ENCODE measurements around the gene ZFYVE21.

ZFYVE21 gene

GRCh38 chr14:103728141-103728540 lies 12.5 kb downstream of the ZFYVE21 start:
- Histone ChIP-seq H3K27ac (ENCODE audit: low read length) (no peak overlapping the region), H3K4me1 (ENCODE audit: control insufficient read depth in 1 of 2, insufficient read depth in 2 of 2, low read length in 2 of 2) (peaks cover 5 to 22% of the 10 kb centered on the region in 2 donors), H3K4me3 (ENCODE audit: low read depth in 1 of 2, low read length in 2 of 2) (no peak overlapping the region), H3K27me3 (ENCODE audit: low read depth, low read length) (no peaks in the 10 kb centered on the region), H3K9me3 (ENCODE audit: control insufficient read depth in 1 of 2, low read length in 2 of 2) (no peaks in the 10 kb centered on the region), H3K36me3 (ENCODE audit: control insufficient read depth in 1 of 2, insufficient read depth in 2 of 2, low read length in 2 of 2) (peaks cover 26 to 42% of the 10 kb centered on the region in 2 donors)

- no peaks in the 10 kb centered on the region for H3K9me3 ChIP-seq (ENCODE audit: control insufficient read depth in 1 of 2, low read length in 2 of 2)
- H3K4me1 ChIP-seq (ENCODE audit: control insufficient read depth in 1 of 2, insufficient read depth in 2 of 2, low read length in 2 of 2) = peaks cover 5 to 17% of the 10 kb centered on the region in 2 donors
- H3K36me3 ChIP-seq (ENCODE audit: control insufficient read depth in 1 of 2, insufficient read depth in 2 of 2, low read length in 2 of 2) = peaks cover 26 to 48% of the 10 kb centered on the region in 2 donors
- no peak overlapping the region for H3K4me3 ChIP-seq (ENCODE audit: low read depth in 1 of 2, low read length in 2 of 2)
- H3K27ac ChIP-seq (ENCODE audit: low read length) = no peak overlapping the region
- no peaks in the 10 kb centered on the region for H3K27me3 ChIP-seq (ENCODE audit: low read depth, low read length)
These were observed 13.1 kb downstream of the ZFYVE21 start for GRCh38 chr14:103728721-103729120.

- Histone ChIP-seq H3K4me3 (ENCODE audit: low read depth in 1 of 2, low read length in 2 of 2) (no peak overlapping the region), H3K27me3 (ENCODE audit: low read depth, low read length) (no peaks in the 10 kb centered on the region), H3K36me3 (ENCODE audit: control insufficient read depth in 1 of 2, insufficient read depth in 2 of 2, low read length in 2 of 2) (peaks cover 32 to 52% of the 10 kb centered on the region in 2 donors), H3K27ac (ENCODE audit: low read length) (no peak overlapping the region), H3K9me3 (ENCODE audit: control insufficient read depth in 1 of 2, low read length in 2 of 2) (no peaks in the 10 kb centered on the region), H3K4me1 (ENCODE audit: control insufficient read depth in 1 of 2, insufficient read depth in 2 of 2, low read length in 2 of 2) (peaks cover 0 to 6% of the 10 kb centered on the region in 2 donors)
These were observed 14.2 kb downstream of the ZFYVE21 start for GRCh38 chr14:103729496-103730448.

- Histone ChIP-seq H3K27me3 (ENCODE audit: low read depth, low read length) (no peaks in the 10 kb centered on the region), H3K4me1 (ENCODE audit: control insufficient read depth in 1 of 2, insufficient read depth in 2 of 2, low read length in 2 of 2) (peaks cover 0 to 10% of the 10 kb centered on the region in 2 donors), H3K9me3 (ENCODE audit: control insufficient read depth in 1 of 2, low read length in 2 of 2) (no peaks in the 10 kb centered on the region), H3K27ac (ENCODE audit: low read length) (no peak overlapping the region), H3K4me3 (ENCODE audit: low read depth in 1 of 2, low read length in 2 of 2) (no peak overlapping the region), H3K36me3 (ENCODE audit: control insufficient read depth in 1 of 2, insufficient read depth in 2 of 2, low read length in 2 of 2) (peaks cover 34 to 52% of the 10 kb centered on the region in 2 donors)
These were observed 15.0 kb downstream of the ZFYVE21 start for GRCh38 chr14:103730490-103731035.

- H3K27me3 ChIP-seq (ENCODE audit: low read depth, low read length) = no peaks in the 10 kb centered on the region
- H3K4me1 ChIP-seq (ENCODE audit: control insufficient read depth in 1 of 2, insufficient read depth in 2 of 2, low read length in 2 of 2) = peaks cover 0 to 19% of the 10 kb centered on the region in 2 donors
- peaks cover 34 to 52% of the 10 kb centered on the region in 2 donors for H3K36me3 ChIP-seq (ENCODE audit: control insufficient read depth in 1 of 2, insufficient read depth in 2 of 2, low read length in 2 of 2)
- no peak overlapping the region for H3K4me3 ChIP-seq (ENCODE audit: low read depth in 1 of 2, low read length in 2 of 2)
- H3K9me3 ChIP-seq (ENCODE audit: control insufficient read depth in 1 of 2, low read length in 2 of 2) = no peaks in the 10 kb centered on the region
- no peak overlapping the region for H3K27ac ChIP-seq (ENCODE audit: low read length)
These were observed 15.9 kb downstream of the ZFYVE21 start for GRCh38 chr14:103731481-103731880.

GRCh38 chr14:103731916-103732867 lies 16.6 kb downstream of the ZFYVE21 start:
- Histone ChIP-seq H3K27me3 (ENCODE audit: low read depth, low read length) (no peaks in the 10 kb centered on the region), H3K36me3 (ENCODE audit: control insufficient read depth in 1 of 2, insufficient read depth in 2 of 2, low read length in 2 of 2) (peaks cover 34 to 52% of the 10 kb centered on the region in 2 donors), H3K9me3 (ENCODE audit: control insufficient read depth in 1 of 2, low read length in 2 of 2) (no peaks in the 10 kb centered on the region), H3K27ac (ENCODE audit: low read length) (no peak overlapping the region), H3K4me3 (ENCODE audit: low read depth in 1 of 2, low read length in 2 of 2) (no peak overlapping the region), H3K4me1 (ENCODE audit: control insufficient read depth in 1 of 2, insufficient read depth in 2 of 2, low read length in 2 of 2) (peaks cover 4 to 26% of the 10 kb centered on the region in 2 donors)

- Histone ChIP-seq H3K4me3 (ENCODE audit: low read depth in 1 of 2, low read length in 2 of 2) (no peak overlapping the region), H3K27me3 (ENCODE audit: low read depth, low read length) (no peaks in the 10 kb centered on the region), H3K9me3 (ENCODE audit: control insufficient read depth in 1 of 2, low read length in 2 of 2) (no peaks in the 10 kb centered on the region), H3K27ac (ENCODE audit: low read length) (no peak overlapping the region), H3K4me1 (ENCODE audit: control insufficient read depth in 1 of 2, insufficient read depth in 2 of 2, low read length in 2 of 2) (peaks cover 4 to 30% of the 10 kb centered on the region in 2 donors), H3K36me3 (ENCODE audit: control insufficient read depth in 1 of 2, insufficient read depth in 2 of 2, low read length in 2 of 2) (peaks cover 34 to 45% of the 10 kb centered on the region in 2 donors)
These were observed 17.4 kb downstream of the ZFYVE21 start for GRCh38 chr14:103732868-103733620.

- peaks cover 4 to 30% of the 10 kb centered on the region in 2 donors for H3K4me1 ChIP-seq (ENCODE audit: control insufficient read depth in 1 of 2, insufficient read depth in 2 of 2, low read length in 2 of 2)
- no peak overlapping the region for H3K27ac ChIP-seq (ENCODE audit: low read length)
- peaks cover 34 to 39% of the 10 kb centered on the region in 2 donors for H3K36me3 ChIP-seq (ENCODE audit: control insufficient read depth in 1 of 2, insufficient read depth in 2 of 2, low read length in 2 of 2)
- no peaks in the 10 kb centered on the region for H3K27me3 ChIP-seq (ENCODE audit: low read depth, low read length)
- H3K4me3 ChIP-seq (ENCODE audit: low read depth in 1 of 2, low read length in 2 of 2) = no peak overlapping the region
- no peaks in the 10 kb centered on the region for H3K9me3 ChIP-seq (ENCODE audit: control insufficient read depth in 1 of 2, low read length in 2 of 2)
These were observed 18.0 kb downstream of the ZFYVE21 start for GRCh38 chr14:103733651-103734050.

- peaks cover 4 to 30% of the 10 kb centered on the region in 2 donors for H3K4me1 ChIP-seq (ENCODE audit: control insufficient read depth in 1 of 2, insufficient read depth in 2 of 2, low read length in 2 of 2)
- H3K27ac ChIP-seq (ENCODE audit: low read length) = no peak overlapping the region
- peaks cover 29 to 33% of the 10 kb centered on the region in 2 donors for H3K36me3 ChIP-seq (ENCODE audit: control insufficient read depth in 1 of 2, insufficient read depth in 2 of 2, low read length in 2 of 2)
- H3K27me3 ChIP-seq (ENCODE audit: low read depth, low read length) = no peaks in the 10 kb centered on the region
- no peak overlapping the region for H3K4me3 ChIP-seq (ENCODE audit: low read depth in 1 of 2, low read length in 2 of 2)
- no peaks in the 10 kb centered on the region for H3K9me3 ChIP-seq (ENCODE audit: control insufficient read depth in 1 of 2, low read length in 2 of 2)
These were observed 18.7 kb downstream of the ZFYVE21 start for GRCh38 chr14:103734081-103734888.

- no peak overlapping the region for H3K4me3 ChIP-seq (ENCODE audit: low read depth in 1 of 2, low read length in 2 of 2)
- H3K27ac ChIP-seq (ENCODE audit: low read length) = no peak overlapping the region
- H3K27me3 ChIP-seq (ENCODE audit: low read depth, low read length) = no peaks in the 10 kb centered on the region
- H3K4me1 ChIP-seq (ENCODE audit: control insufficient read depth in 1 of 2, insufficient read depth in 2 of 2, low read length in 2 of 2) = peaks cover 4 to 30% of the 10 kb centered on the region in 2 donors
- H3K36me3 ChIP-seq (ENCODE audit: control insufficient read depth in 1 of 2, insufficient read depth in 2 of 2, low read length in 2 of 2) = peaks cover 27 to 32% of the 10 kb centered on the region in 2 donors
- no peaks in the 10 kb centered on the region for H3K9me3 ChIP-seq (ENCODE audit: control insufficient read depth in 1 of 2, low read length in 2 of 2)
These were observed 19.4 kb downstream of the ZFYVE21 start for GRCh38 chr14:103735022-103735421.
